ENCODE measurements around the gene IARS2.
"Not testable (repeated sequence)": the region's sequence is repeated elsewhere in the genome, so short reads cannot be mapped to it uniquely, and the experiment has no call there.

IARS2 gene

GRCh38 chr1:220169887-220170286 lies 76.0 kb downstream of the IARS2 start:
- not testable (repeated sequence) for DNase-seq

- no peak for DNase-seq
Observed at GRCh38 chr1:220170836-220171526, 77.0 kb downstream of the IARS2 start.

GRCh38 chr1:220176540-220176939 lies 82.6 kb downstream of the IARS2 start:
- DNase-seq: peak; percentile 22

- no peak for DNase-seq
Observed at GRCh38 chr1:220182111-220182510, 88.2 kb downstream of the IARS2 start.

- no peak for DNase-seq
Observed at GRCh38 chr1:220182656-220183055, 88.7 kb downstream of the IARS2 start.

- DNase-seq: no peak
Observed at GRCh38 chr1:220184506-220184905, 90.6 kb downstream of the IARS2 start.

GRCh38 chr1:220186752-220187151 lies 92.8 kb downstream of the IARS2 start:
- no peak for DNase-seq

- DNase-seq: no peak
Observed at GRCh38 chr1:220188538-220188937, 94.6 kb downstream of the IARS2 start.

- DNase-seq: peak; percentile 68
Observed at GRCh38 chr1:220189750-220190347, 95.9 kb downstream of the IARS2 start.

- DNase-seq: no peak
Observed at GRCh38 chr1:220195701-220196100, 101.8 kb downstream of the IARS2 start.

Measured in hematopoietic multipotent progenitor cell treated with erythropoietin and hydrocortisone succinate and interleukin-3 and kit ligand, for 4 days (in vitro differentiated cells).